GM04504 (cell line): ENCODE data around the gene CTRB2.
"Not testable (repeated sequence)": the region's sequence is repeated elsewhere in the genome, so short reads cannot be mapped to it uniquely, and the experiment has no call there.

Source experiments
- DNase-seq: peaks from one replicate; pipeline ENCODE4 v3.0.0-alpha.2; 2012; ENCODE audit warnings: low read depth

CTRB2 gene

DNA sequence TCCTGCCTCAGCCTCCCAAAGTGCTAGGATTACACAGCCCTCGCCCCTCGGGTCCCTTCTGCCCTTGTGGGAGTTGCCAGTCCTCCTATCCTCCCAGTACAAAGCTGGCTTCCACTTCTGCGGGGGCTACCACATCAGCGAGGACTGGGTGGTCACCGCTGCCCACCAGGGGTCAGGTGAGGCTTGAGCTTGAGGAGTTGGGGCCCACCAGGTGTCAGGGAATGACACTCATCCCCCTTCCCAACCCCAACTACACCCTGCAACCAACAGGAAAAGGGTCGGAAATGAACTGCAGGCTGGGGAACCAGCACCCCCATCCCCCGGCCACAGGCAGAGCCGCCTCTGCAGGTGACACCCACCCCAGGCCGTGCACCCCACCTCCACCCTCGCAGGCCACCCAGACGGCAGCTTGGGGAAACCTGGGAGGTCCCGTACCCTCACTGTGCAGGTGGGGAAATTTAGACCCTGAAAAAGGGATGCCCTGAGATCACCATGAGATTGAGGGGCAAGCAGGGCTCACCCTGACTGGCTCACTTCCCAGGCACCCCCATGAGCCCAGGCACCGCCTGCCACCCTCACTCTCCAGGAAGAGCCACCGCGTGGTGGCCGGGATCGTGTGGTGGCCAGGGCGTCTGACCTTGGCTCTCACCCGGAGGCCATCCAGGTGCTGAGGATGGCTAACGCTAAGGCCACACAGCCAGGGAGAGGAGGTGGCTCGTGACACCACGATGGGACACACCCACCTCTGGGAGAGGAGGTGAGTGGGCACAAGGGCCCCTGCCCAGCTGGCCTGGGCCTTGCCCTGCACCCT is 19.8 kb upstream of the CTRB2 start:
- DNase-seq, result no peak

- no peak for DNase-seq
Observed at GRCh38 chr16:75225678-75226515, 18.9 kb upstream of the CTRB2 start.

GRCh38 chr16:75225092-75225491 is 18.1 kb upstream of the CTRB2 start:
- no peak for DNase-seq

- no peak for DNase-seq
Observed at GRCh38 chr16:75224306-75225082, 17.5 kb upstream of the CTRB2 start.

- not testable (repeated sequence) for DNase-seq
Observed at GRCh38 chr16:75223129-75223528, 16.2 kb upstream of the CTRB2 start.

DNA sequence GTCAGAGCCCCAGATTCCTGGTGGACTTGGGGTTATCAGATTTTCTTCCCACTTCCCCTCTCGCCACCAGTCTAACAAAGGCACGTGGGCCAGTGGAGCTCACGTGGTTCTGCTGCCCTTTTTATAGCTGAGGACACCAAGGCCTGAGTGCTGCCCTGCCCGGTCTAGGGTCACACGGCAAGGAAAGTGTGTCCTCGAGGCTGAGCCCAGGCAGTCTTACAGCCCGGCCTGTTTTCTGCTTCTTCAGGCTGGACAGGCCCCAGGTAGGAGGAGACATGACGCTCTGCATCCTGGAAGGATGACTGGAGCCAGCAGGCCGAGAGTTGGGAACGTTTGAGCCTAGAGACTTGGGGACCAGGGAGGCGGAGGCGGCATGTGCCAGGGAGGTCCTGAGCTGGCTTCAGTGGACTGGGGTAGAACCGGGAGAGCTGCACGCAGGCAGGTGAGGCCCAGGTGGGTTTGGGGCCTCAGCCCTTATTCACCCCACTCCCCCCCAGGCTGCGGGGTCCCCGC is 15.4 kb upstream of the CTRB2 start:
- DNase-seq, result no peak

DNA sequence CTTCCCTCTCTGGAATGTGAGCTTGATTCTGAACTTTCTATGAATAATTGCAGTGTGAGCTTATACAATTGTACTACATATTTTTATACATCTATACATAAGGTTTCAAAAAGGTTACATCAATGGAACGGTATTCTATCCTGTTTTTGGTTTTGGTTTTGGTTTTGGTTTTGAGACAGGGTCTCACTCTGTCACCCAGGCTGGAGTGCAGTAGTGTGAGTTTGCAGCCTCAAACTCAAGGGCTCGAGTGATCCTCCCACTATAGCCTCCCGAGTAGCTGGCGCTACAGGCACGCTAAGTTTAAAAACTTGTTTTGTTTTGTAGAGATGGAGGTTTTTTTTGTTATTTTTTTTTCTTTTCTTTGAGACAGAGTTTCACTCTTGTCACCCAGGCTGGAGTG is 12.9 kb upstream of the CTRB2 start:
- no peak for DNase-seq

DNA sequence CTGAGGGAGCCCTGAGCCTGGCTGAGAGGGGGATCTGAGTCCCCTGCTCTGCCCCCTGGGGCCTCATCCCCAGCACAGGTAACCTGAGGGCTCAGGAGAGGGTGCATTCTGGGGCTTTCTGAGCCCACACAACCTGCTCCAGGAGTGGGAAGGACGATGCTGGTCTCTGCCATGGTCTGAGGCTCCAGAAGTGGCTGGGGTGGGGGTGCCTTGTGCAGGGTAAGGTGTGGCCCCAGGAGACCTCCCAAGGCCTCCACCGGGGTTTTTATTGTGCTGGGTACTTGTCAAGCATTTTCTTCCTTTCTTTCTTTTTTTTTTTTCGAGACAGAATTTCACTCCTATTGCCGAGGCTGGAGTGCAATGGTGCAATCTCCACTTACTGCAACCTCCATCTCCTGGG is 12.1 kb upstream of the CTRB2 start:
- DNase-seq, result no peak

GRCh38 chr16:75218256-75219076 is 11.5 kb upstream of the CTRB2 start, which contains the start of gene CTRB1:
CTRB1 (plus strand) TSS chr16:75218988; CDS start chr16:75219008, 20 bp downstream.
- no peak for DNase-seq

GRCh38 chr16:75217389-75217851 is 10.5 kb upstream of the CTRB2 start:
- no peak for DNase-seq

DNA sequence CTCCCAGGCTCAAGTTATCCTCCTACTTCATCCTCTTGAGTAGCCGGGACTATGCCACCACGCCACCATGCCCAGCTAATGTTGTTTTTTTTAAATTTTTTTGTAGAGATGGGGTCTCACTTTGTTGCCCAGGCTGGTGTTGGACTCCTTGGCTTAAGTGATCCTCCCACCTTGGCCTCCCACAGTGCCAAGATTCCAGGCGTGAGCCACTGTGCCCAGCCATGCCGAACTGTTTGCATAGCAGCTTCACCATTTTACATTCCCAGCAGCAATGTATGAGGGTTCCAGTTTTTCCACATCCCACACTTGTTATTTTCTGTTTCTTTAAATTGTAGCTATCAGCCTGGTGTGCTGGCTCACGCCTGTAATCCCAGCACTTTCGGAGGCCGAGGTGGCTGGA is 9.6 kb upstream of the CTRB2 start:
- no peak for DNase-seq

GRCh38 chr16:75216127-75216526 is 9.2 kb upstream of the CTRB2 start:
- no peak for DNase-seq

GRCh38 chr16:75211286-75211685 is 4.3 kb upstream of the CTRB2 start:
- not testable (repeated sequence) for DNase-seq

GRCh38 chr16:75209944-75210343 is 3.0 kb upstream of the CTRB2 start:
- DNase-seq, result no peak

DNA sequence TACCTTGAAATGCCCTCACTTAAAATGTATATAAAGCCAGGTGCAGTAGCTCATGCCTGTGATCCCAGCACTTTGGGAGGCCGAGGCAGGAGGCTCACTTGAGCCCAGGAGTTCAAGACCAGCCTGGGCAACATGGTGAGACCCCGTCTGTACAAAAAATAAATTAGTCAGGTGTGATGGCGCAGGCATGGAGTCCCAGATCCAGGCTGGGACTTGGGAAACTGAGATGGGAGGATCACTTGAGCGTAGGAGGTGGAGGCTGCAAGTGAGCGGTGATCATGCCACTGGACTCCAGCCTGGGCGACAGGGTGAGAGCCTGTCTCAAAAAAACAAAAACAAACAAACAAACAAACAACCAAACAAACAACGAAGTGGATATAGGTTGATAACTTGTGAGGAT is 2.6 kb upstream of the CTRB2 start:
- DNase-seq, result not testable (repeated sequence)

- no peak for DNase-seq
Observed at GRCh38 chr16:75208861-75209505, 2.0 kb upstream of the CTRB2 start.

- no peak for DNase-seq
Observed at GRCh38 chr16:75208242-75208825, 1.4 kb upstream of the CTRB2 start.

DNA sequence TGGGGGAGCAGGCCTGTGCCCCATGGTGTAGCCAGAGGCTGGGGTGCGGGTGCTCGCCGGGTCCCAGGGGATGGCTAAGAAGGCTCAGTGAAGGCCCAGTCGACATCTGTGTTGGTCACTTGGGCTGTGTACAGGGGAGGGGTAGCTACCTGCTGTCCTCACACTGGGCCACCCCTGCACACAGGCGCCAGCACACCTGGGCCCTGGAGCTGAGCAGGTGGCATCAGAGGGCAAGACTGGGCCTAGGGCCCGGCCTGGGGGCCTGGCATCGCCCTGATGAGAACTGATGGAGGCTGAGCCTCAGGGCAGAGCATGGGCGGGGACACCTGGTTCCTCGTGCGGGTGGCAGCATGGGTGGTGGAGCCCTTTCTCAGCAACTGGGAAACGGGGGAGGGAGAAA is 870 bp upstream of the CTRB2 start:
- DNase-seq, result no peak

DNA sequence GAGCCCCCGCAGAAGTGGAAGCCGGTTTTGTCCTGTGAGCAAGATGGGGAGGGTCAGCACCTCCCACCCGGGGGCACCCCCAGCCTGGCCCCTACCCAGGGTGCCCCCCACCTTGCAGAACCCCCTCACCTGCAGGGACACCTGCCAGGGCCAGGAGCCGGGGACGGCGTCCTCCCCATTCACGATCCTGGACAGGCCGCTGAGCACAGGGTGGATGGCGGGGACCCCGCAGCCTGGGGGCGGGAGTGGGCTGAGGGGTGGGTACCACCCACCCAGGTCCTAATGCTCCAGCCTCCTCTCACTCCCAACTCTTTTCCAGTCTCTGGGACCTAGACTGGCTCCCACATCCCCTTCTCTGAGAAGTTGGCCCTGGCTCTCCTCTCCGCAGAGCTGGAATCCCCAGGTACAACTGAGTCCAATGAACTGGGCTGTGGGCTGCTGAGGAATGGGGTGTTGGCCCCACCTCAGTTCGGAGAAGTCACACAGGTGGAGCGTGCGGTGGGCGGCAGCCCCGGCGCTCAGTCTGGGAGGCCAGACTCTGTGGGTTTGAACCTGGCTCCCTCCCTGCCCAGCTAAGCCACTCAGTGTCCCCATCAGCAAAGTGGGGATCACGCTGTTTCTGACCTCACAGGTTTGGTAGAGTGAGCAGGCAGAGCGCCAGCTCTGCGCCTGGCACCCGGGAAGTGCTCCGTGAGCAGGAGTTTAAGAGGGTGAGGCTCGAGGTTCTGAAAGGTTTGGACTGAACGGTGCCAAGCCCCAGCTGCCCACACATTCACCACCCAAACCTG is 806 bp downstream of the CTRB2 start:
- DNase-seq, result not testable (repeated sequence)
